PC-3 (cell line): Measurements from ENCODE around the gene DGCR2.

Experiments used
- CTCF ChIP-seq: fragments of 300-600 bp; sonication (generic); conservative IDR thresholded peaks from 2 replicates; pipeline ENCODE4 v1.5.1; 2017; ENCODE audit warnings: antibody characterized with exemption, low read depth, mild to moderate bottlenecking, low read length
- EZH2 ChIP-seq: fragments of 300-600 bp; sonication (generic); IDR thresholded peaks from one replicate; pipeline ENCODE4 v1.6.1; 2017; ENCODE audit warnings: antibody characterized with exemption, mild to moderate bottlenecking, low read length; ENCODE audit not compliant: unreplicated experiment

- TF ChIP-seq CTCF (no peak), EZH2 (no peak)
Measured at GRCh38 chr22:19139001-19139356, 16.8 kb upstream of the DGCR2 start.
